ENCODE results near the gene OVOL3. TPM values are rescaled to one million over a fixed set of nuclear protein-coding genes. Genes with fewer than 3 reads are reported as not detected.
A peak's percentile ranks its signal among the peaks of the same experiment; 100 is the strongest.

Gene OVOL3
- total RNA-seq, 3 donors from 2014 or later (not counting 1 experiment from before 2014, with no cell fraction given) = not detected

DNA sequence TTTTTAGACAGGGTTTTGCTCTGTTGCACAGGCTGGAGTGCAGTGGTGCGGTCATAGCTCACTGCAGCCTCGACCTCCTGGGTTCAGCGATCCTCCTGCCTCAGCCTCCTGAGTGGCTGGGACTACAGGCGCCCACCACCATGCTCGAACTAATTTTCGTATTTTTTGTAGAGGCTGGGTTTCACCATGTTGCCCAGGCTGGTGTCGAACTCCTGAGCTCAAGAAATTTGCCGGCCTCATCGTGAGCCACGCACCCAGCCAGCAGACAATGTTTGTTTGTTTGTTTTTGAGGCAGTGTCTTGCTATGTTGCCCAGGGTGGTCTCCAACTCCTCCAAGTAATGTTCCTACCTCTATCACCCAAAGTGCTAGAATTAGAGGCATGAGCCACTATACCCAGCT, 42.2 kb downstream of the OVOL3 start:
- DNase-seq (no peak), ATAC-seq (no peak)
- Histone ChIP-seq H3K4me1 (ENCODE audit: control insufficient read depth, insufficient read depth, low read length) (peaks cover 5% of the 10 kb centered on the region), H3K36me3 (ENCODE audit: control insufficient read depth, insufficient read depth, low read length) (peaks cover 29% of the 10 kb centered on the region), H3K27ac (ENCODE audit: low read length) (no peak overlapping the region), H3K4me3 (ENCODE audit: low read length) (no peak overlapping the region), H3K9me3 (ENCODE audit: control insufficient read depth, insufficient read depth, low read length) (no peaks in the 10 kb centered on the region), H3K27me3 (ENCODE audit: control insufficient read depth, insufficient read depth, low read length) (no peaks in the 10 kb centered on the region)
- peak overlapping the region in 1 of 2 donors; percentile 66 for H3K27ac Mint-ChIP-seq
- no peak overlapping the region for H3K4me3 Mint-ChIP-seq
- TF ChIP-seq, protein P1, sequence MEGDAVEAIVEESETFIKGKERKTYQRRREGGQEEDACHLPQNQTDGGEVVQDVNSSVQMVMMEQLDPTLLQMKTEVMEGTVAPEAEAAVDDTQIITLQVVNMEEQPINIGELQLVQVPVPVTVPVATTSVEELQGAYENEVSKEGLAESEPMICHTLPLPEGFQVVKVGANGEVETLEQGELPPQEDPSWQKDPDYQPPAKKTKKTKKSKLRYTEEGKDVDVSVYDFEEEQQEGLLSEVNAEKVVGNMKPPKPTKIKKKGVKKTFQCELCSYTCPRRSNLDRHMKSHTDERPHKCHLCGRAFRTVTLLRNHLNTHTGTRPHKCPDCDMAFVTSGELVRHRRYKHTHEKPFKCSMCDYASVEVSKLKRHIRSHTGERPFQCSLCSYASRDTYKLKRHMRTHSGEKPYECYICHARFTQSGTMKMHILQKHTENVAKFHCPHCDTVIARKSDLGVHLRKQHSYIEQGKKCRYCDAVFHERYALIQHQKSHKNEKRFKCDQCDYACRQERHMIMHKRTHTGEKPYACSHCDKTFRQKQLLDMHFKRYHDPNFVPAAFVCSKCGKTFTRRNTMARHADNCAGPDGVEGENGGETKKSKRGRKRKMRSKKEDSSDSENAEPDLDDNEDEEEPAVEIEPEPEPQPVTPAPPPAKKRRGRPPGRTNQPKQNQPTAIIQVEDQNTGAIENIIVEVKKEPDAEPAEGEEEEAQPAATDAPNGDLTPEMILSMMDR (IDR thresholded peaks at IDR 0.05) = no peak
- H3K27me3 Mint-ChIP-seq (ENCODE audit: low read depth in 2 of 2) = no peaks in the 10 kb centered on the region
- no peaks in the 10 kb centered on the region for H3K36me3 Mint-ChIP-seq
- 97% methylated on average over 10 of the region's 10 CpGs for WGBS (ENCODE audit: insufficient coverage)
- intact Hi-C loops (cut with micrococcal nuclease) = no loop called here
- H3K9me3 Mint-ChIP-seq = no peaks in the 10 kb centered on the region
- H3K4me1 Mint-ChIP-seq = peaks cover 0 to 31% of the 10 kb centered on the region in 2 donors

DNA sequence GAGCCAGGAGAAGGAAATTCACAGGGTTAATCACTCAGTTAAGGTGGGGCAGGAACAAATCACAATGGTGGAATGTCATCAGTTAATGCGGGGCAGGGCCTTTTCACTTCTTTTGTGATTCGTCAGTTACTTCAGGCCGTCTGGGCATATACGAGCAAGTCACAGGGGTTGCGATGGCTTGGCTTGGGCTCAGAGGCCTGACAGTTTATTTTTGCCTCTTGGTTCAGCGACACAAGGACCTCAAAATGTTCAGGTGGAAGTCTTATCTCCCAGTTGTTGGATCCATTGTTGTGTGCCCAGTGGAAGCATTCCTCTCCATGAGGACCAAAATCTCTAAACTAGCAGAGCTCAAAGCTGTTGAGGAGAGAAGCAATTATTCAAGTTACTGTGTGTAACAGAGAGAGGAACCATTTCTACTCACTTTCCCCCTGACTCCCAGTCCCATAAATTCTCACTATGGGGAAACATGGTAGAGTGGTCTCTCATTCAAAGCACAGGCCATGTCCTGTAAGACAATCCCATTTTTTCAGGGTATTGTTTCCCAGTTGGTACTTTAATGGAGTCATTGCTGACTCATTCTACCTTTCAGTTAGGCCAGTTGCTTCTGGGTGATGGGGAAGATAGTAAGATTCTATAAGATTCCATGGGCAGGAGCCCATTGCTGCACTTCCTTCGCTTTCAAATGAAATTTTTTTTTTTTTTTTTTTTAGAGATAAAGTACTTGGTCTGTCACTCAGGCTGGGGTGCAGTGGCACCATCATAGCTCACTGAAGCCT, 50.1 kb downstream of the OVOL3 start:
- Histone ChIP-seq H3K36me3 (ENCODE audit: control insufficient read depth, insufficient read depth, low read length) (no peaks in the 10 kb centered on the region), H3K4me3 (ENCODE audit: low read length) (no peak overlapping the region), H3K4me1 (ENCODE audit: control insufficient read depth, insufficient read depth, low read length) (no peaks in the 10 kb centered on the region), H3K27me3 (ENCODE audit: control insufficient read depth, insufficient read depth, low read length) (no peaks in the 10 kb centered on the region), H3K9me3 (ENCODE audit: control insufficient read depth, insufficient read depth, low read length) (no peaks in the 10 kb centered on the region), H3K27ac (ENCODE audit: low read length) (no peak overlapping the region)
- H3K36me3 Mint-ChIP-seq = no peaks in the 10 kb centered on the region
- H3K9me3 Mint-ChIP-seq = no peaks in the 10 kb centered on the region
- ATAC-seq = no peak
- no peak for DNase-seq
- peaks cover 0 to 5% of the 10 kb centered on the region in 2 donors for H3K4me1 Mint-ChIP-seq
- 98% methylated on average over 7 of the region's 7 CpGs for WGBS (ENCODE audit: insufficient coverage)
- H3K4me3 Mint-ChIP-seq = no peak overlapping the region
- no peak overlapping the region for H3K27ac Mint-ChIP-seq
- intact Hi-C loops (cut with micrococcal nuclease) = no loop called here
- TF ChIP-seq, protein P1 (IDR thresholded peaks at IDR 0.05) = no peak
- H3K27me3 Mint-ChIP-seq (ENCODE audit: low read depth in 2 of 2) = no peaks in the 10 kb centered on the region

Other genes with a start within 250 kb of the OVOL3 start
- not detected for gene APLP1, start 242.6 kb upstream of the OVOL3 start, total RNA-seq
- 100 to 1,000 TPM in 2 of 3 donors, 10 to 100 TPM in 1; 90.1 to 220 (median 101) TPM for gene NFKBID, start 210.6 kb upstream of the OVOL3 start, total RNA-seq
- gene HCST, start 208.6 kb upstream of the OVOL3 start, total RNA-seq = 100 to 1,000 TPM; 281 to 307 (median 296) TPM
- gene TYROBP, start 202.8 kb upstream of the OVOL3 start, total RNA-seq = 100 to 1,000 TPM; 439 to 494 (median 469) TPM
- 1 to 10 TPM; 2.6 to 9.3 (median 3.2) TPM for gene LRFN3, start 174.8 kb upstream of the OVOL3 start, total RNA-seq
- gene SDHAF1, start 116.0 kb upstream of the OVOL3 start, total RNA-seq = 10 to 100 TPM in 2 of 3 donors, 1 to 10 TPM in 1; 9.2 to 12.1 (median 10.5) TPM
- gene SYNE4, start 102.3 kb upstream of the OVOL3 start, total RNA-seq = 1 to 10 TPM in 2 of 3 donors, under 1 TPM in 1; 0.41 to 2.6 (median 1.5) TPM
- 10 to 100 TPM; 39.0 to 57.3 (median 48.1) TPM for gene ALKBH6, start 96.9 kb upstream of the OVOL3 start, total RNA-seq
- gene CLIP3, start 78.3 kb upstream of the OVOL3 start, total RNA-seq = 1 to 10 TPM in 2 of 3 donors, under 1 TPM in 1; 0.33 to 2.1 (median 1.3) TPM
- 1 to 10 TPM; 1.8 to 3.2 (median 2.8) TPM for gene THAP8, start 56.9 kb upstream of the OVOL3 start, total RNA-seq
- gene WDR62, start 56.2 kb upstream of the OVOL3 start, total RNA-seq = 1 to 10 TPM; 3.9 to 5.9 (median 4.8) TPM
- 10 to 100 TPM; 26.6 to 33.4 (median 31.8) TPM for gene POLR2I, start 3.7 kb downstream of the OVOL3 start, total RNA-seq
- 100 to 1,000 TPM; 153 to 180 (median 175) TPM for gene TBCB, start 4.3 kb downstream of the OVOL3 start, total RNA-seq
- 100 to 1,000 TPM; 569 to 637 (median 578) TPM for gene CAPNS1, start 28.9 kb downstream of the OVOL3 start, total RNA-seq
- not detected for gene COX7A1, start 41.3 kb downstream of the OVOL3 start, total RNA-seq
- gene ZNF565, start 103.5 kb downstream of the OVOL3 start, total RNA-seq = 10 to 100 TPM in 2 of 3 donors, 1 to 10 TPM in 1; 7.7 to 19.1 (median 10.5) TPM
- gene ZNF146, start 104.0 kb downstream of the OVOL3 start, total RNA-seq = 10 to 100 TPM; 20.3 to 37.3 (median 21.5) TPM